HG03064 (cell line): ENCODE results near the gene B2M.

Experiments used
- ATAC-seq: cut with Tn5 transposase; IDR thresholded peaks from one replicate; pipeline ENCODE4 v1.9.1; 2021; ENCODE audit warnings: low read depth; ENCODE audit not compliant: unreplicated experiment

B2M gene

DNA sequence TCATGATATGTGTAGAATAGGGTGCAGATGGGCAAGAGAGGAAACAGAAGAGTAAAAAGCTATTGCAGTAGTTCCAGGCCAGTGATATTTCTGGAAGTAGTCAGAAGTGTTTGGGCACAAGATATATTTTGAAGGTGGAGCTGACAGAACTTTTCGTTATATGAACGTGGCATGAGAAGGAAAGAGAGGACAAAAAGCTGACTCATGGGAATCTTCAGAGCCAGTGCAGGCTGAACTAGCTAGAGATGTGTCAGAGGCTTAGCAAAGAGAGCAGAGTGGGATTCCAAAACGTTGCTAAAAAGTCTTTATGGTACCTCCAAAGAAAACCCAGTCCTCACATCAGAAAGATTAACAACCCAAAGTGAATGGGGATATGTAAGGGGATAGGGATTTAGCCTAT lies 53.7 kb downstream of the B2M start:
- no peak for ATAC-seq
